HepG2 (cell line): ENCODE data around the gene MAN2C1.

Experiments used
- ARNTL ChIP-seq: sonication (generic); formaldehyde crosslinking; IDR thresholded peaks from 2 replicates; pipeline ENCODE4 v1.4.0; 2020; ENCODE audit warnings: mild to moderate bottlenecking, missing genetic modification reagents
- ZBTB3 ChIP-seq: sonication (generic); formaldehyde crosslinking; IDR thresholded peaks from 2 replicates; pipeline ENCODE4 v1.4.0; 2020; ENCODE audit warnings: low read depth, mild to moderate bottlenecking, moderate library complexity, missing genetic modification reagents, borderline replicate concordance
- TF ChIP-seq, protein P1 (sequence below): sonication (generic); formaldehyde crosslinking; conservative IDR thresholded peaks from 2 replicates; pipeline ENCODE4 v1.5.0; 2020; ENCODE audit warnings: missing genetic modification reagents

- TF ChIP-seq ARNTL (CRISPR knock-in tag): no peak
- TF ChIP-seq, protein P1, sequence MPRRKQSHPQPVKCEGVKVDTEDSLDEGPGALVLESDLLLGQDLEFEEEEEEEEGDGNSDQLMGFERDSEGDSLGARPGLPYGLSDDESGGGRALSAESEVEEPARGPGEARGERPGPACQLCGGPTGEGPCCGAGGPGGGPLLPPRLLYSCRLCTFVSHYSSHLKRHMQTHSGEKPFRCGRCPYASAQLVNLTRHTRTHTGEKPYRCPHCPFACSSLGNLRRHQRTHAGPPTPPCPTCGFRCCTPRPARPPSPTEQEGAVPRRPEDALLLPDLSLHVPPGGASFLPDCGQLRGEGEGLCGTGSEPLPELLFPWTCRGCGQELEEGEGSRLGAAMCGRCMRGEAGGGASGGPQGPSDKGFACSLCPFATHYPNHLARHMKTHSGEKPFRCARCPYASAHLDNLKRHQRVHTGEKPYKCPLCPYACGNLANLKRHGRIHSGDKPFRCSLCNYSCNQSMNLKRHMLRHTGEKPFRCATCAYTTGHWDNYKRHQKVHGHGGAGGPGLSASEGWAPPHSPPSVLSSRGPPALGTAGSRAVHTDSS (CRISPR knock-in tag): no peak
- no peak for TF ChIP-seq ZBTB3 (CRISPR knock-in tag)
Measured at GRCh38 chr15:75327005-75327404, 41.4 kb downstream of the MAN2C1 start.
